ENCODE data around the gene KRTAP5-1.

KRTAP5-1 gene

GRCh38 chr11:1549338-1550330 lies 35.4 kb downstream of the KRTAP5-1 start:
- H3K4me3 ChIP-seq (replicated peaks; ENCODE audit: low read depth, low read length), result no peak overlapping the region
- no peak for TF ChIP-seq CTCF (IDR thresholded peaks at IDR 0.05; ENCODE audit: low read length, missing control alignments)
- no peak for DNase-seq (ENCODE audit: low read depth)

GRCh38 chr11:1548221-1549070 lies 36.6 kb downstream of the KRTAP5-1 start:
- TF ChIP-seq CTCF (IDR thresholded peaks at IDR 0.05; ENCODE audit: low read length, missing control alignments), result no peak
- no peak overlapping the region for H3K4me3 ChIP-seq (replicated peaks; ENCODE audit: low read depth, low read length)
- DNase-seq (ENCODE audit: low read depth), result peak; percentile 40

- no peak for DNase-seq (ENCODE audit: low read depth)
- H3K4me3 ChIP-seq (replicated peaks; ENCODE audit: low read depth, low read length), result no peak overlapping the region
- TF ChIP-seq CTCF (IDR thresholded peaks at IDR 0.05; ENCODE audit: low read length, missing control alignments), result no peak
Measured at GRCh38 chr11:1547467-1548098, 37.5 kb downstream of the KRTAP5-1 start.

GRCh38 chr11:1546536-1547466 lies 38.3 kb downstream of the KRTAP5-1 start:
- H3K4me3 ChIP-seq (replicated peaks; ENCODE audit: low read depth, low read length), result no peak overlapping the region
- DNase-seq (ENCODE audit: low read depth), result peak; percentile 22
- TF ChIP-seq CTCF (IDR thresholded peaks at IDR 0.05; ENCODE audit: low read length, missing control alignments), result peak; percentile 12

DNA sequence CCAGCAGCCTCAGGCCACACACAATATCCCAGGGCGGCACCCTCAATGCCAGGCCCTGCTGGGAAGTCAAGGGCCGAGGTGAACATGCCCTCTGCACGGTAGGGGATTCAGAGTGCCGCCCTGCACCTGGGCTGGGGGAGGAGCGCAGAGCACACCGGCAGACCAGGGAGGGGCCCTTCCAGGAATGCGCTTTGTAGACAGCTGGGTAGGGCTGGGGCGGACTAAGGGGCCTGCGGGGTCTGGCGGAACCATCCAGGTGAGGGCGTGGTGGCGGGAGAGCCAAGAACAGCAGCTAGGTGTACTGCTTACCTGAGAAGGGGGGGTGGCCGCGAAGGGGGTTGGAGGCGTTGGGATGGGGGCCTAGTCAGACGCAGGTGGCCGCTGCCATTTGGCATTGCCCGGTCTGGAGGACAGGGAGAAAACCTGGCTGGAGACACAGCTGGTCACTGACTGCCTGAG lies 39.0 kb downstream of the KRTAP5-1 start:
- TF ChIP-seq CTCF (IDR thresholded peaks at IDR 0.05; ENCODE audit: low read length, missing control alignments), result no peak
- no peak for DNase-seq (ENCODE audit: low read depth)
- no peak overlapping the region for H3K4me3 ChIP-seq (replicated peaks; ENCODE audit: low read depth, low read length)

- TF ChIP-seq CTCF (IDR thresholded peaks at IDR 0.05; ENCODE audit: low read length, missing control alignments), result no peak
- H3K4me3 ChIP-seq (replicated peaks; ENCODE audit: low read depth, low read length), result no peak overlapping the region
Measured at GRCh38 chr11:1545432-1545831, 39.7 kb downstream of the KRTAP5-1 start.

More at GRCh38 chr11:1545432-1545831, 39.7 kb downstream of the KRTAP5-1 start:
- DNase-seq (ENCODE audit: low read depth), result no peak
